GM18502 (cell line): Measurements from ENCODE around the gene MFSD6.

Source experiments
- ATAC-seq: cut with Tn5 transposase; IDR thresholded peaks from one replicate; pipeline ENCODE4 v1.9.1; 2021; ENCODE audit warnings: mild to moderate bottlenecking; ENCODE audit not compliant: unreplicated experiment, poor library complexity

MFSD6 gene

DNA sequence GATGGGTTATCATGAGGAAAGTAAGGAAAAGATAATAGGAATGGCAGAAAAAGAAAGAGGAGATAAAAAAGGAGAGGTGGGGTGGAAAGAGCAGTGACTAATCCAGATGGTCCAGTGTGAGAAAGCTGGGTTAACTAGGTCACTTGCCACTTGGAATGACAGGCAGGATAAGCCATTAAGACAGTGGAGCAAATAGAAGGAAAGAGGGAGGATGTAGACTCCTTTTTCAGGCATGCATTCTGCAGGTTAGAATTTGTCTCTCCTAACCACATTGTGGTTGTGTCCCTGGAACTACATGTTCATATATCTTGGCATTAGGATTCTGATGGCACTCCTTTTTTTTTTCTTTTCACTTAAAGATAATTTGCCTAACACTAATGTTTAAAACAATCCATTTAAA, 139.7 kb downstream of the MFSD6 start:
- no peak for ATAC-seq

- no peak for ATAC-seq
Observed at GRCh38 chr2:190550137-190550536, 142.0 kb downstream of the MFSD6 start.
